B cell (primary cell): ENCODE measurements around the gene BAG2.

Experiments used
- CTCF ChIP-seq: fragments of 200-600 bp; IDR thresholded peaks from one replicate; pipeline ENCODE4 v1.8.0; 2022; ENCODE audit warnings: antibody characterized with exemption, mild to moderate bottlenecking
- EZH2 ChIP-seq: IDR thresholded peaks from 2 replicates; pipeline ENCODE4 v1.6.1; 2012; ENCODE audit warnings: borderline replicate concordance, low read depth, mild to moderate bottlenecking, moderate library complexity, low read length; ENCODE audit not compliant: insufficient read depth, poor library complexity, severe bottlenecking

DNA sequence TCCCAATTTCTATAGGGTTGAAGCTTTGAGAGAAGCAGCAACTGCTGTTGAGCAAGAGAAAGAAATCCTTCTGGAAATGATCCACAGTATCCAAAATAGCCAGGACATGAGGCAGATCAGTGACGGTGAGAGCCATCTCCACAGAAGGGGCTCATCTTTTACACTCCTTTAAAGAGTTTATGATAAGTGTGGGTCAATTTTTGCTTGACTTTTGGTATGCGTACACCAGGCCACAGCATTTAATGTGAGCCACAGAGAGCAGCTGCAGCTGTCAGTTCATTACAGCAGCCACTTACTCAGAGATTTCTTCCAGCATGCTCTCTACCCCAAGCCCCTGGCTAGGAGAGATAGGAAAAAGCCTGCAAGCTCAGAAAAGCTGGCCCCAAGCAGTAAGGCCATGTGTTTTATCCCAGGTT is 9.9 kb downstream of the BAG2 start:
- TF ChIP-seq EZH2 (no peak), CTCF (no peak)
